Hippocampal formation (tissue), 2 donors: ENCODE data around the gene PRKCE.
A peak's percentile ranks its signal among the peaks of the same experiment; 100 is the strongest.
"Not testable (repeated sequence)": the region's sequence is repeated elsewhere in the genome, so short reads cannot be mapped to it uniquely, and the experiment has no call there.

Experiments used
- DNase-seq, 2 donors: peaks; one replicate each; lab custom pipeline; 2025; lab: John Stamatoyannopoulos, UW

Gene PRKCE

DNA sequence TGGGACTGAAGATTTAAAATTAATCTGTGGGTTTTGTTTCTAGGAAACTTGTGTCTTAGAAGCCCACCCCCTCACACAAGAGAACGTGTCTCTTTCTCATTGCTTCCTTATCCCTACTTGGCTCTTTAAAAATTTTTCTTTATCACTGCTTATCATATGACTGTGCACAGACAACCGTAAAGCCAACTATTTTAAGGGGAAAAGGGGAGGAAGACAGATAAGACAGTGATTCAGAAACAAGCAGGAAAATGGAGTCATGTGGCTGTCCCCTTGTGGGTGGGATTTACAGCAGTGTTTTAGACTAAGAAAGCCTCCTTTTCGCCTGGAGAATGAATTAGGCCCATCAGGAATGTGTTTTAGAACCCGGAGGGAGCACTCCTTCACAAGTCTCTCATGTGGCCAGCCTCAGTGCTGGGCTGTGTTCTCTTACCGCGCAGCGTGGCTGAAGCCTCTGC lies 17.6 kb downstream of the PRKCE start:
- no peak for DNase-seq

DNA sequence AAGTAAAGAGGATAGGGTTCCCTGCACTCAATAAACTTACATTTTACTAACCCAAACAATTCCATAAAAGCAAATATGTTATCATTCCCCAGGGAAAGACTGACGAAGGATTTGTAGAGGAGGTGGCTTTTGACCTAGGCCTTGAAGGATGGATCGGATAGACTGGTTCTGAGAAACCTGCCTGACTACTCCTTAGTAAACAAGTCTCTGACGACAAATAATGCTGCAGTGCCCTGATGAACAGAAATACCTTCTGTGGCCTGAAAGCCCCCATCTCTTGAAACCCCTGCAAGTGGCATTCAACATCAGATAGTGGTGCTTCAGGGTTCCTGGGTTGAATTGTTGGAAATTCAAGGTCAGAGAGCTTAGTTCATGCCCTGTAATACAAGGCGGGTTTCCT lies 19.2 kb downstream of the PRKCE start:
- no peak for DNase-seq

DNA sequence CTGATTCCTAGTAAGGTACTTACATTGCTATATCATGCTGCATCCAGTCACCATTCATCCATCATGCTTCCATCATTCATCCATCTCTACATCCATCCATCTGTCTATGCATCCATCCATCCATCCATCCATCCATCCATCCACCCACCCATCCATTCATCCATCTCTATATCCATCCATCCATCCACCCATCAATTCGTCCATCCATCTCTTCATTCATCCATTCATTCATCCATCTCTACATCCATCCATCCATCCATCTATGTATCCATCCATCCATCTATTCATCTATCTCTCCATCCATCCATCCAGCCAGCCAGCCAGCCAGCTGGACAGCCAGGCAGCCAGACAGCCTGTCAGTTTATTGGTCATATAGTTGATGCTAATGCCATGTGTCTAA lies 20.7 kb downstream of the PRKCE start:
- DNase-seq: no peak

DNA sequence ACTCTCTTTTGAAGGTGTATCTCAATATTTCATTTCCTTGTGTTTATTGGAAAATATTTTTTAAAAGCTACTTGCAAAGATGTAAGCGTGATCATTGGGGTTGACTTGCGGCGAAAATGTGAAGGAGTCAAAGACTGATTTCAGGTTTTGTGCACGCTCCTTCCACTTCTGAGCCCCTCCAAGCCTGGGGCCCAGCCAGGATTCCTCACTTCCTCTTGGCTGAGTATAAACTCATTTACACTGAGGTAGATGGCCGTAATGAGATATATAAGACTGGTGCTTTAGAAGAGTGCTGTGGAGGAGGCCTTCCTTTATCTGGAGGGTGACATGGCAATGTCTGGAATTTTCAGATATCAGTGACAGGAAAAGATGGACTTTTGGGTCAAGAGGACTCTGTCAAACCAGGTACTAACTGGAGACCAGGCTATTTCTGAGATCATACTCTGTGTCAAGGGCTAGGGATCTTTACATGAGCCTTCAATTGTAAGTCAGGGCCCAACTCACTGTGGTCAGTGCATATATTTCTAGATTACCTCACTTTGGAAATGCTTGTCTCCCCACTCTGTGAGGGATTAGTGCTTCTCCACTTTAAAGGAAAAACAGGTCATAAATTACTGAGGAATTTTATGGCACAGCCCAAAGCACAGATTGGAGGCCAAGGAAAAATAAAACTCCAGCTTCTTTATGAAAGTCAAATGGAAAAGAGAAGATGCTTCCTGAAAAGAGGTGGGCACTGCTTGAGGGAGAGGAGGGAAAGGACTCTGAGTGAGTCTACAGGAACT lies 22.8 kb downstream of the PRKCE start:
- no peak for DNase-seq

DNA sequence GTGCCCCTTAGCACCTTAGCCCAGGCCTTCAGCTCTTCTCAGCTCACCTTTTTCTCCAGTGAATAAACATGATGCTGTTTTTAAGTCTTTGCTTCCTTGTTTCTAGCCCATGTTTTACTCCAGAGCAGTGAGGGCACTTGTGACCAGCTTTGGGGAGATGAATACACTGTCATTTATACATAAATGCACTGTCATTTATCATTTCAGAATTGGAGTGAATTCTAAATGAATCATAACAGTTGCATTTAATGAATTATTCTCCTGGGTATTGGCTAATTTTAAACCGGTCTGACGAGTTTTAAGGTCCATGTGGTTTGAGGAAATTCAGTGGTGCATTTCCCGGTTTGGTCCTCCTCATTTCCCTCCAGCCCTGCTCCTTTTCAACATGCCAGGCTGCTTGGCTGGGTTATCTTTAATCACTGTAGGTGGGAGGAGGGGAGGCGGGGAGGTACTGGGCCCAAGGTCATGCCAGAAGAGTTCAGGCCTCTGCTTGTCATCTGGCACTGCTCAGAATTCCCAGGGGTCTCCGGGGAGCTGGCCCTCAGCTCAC lies 23.9 kb downstream of the PRKCE start:
- DNase-seq: no peak

DNA sequence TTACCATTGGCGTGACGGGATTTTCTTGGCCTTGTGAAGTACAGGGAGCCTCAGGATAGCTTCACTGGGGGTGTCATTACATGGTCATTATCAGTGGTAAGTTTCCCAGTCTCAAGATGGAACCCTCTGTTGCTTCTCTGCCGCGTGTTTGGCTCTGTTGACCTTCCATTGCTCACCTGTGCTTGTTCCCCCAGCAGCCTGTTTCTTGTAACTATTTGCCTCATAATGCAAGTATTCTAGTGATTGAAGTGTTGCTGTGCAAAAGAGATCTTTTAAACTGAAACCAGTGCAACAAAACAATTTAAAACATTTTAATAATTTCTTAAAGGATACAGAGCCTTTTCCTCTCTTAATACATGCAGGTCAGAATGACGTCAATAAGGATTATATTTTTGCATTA lies 24.6 kb downstream of the PRKCE start:
- no peak for DNase-seq

DNA sequence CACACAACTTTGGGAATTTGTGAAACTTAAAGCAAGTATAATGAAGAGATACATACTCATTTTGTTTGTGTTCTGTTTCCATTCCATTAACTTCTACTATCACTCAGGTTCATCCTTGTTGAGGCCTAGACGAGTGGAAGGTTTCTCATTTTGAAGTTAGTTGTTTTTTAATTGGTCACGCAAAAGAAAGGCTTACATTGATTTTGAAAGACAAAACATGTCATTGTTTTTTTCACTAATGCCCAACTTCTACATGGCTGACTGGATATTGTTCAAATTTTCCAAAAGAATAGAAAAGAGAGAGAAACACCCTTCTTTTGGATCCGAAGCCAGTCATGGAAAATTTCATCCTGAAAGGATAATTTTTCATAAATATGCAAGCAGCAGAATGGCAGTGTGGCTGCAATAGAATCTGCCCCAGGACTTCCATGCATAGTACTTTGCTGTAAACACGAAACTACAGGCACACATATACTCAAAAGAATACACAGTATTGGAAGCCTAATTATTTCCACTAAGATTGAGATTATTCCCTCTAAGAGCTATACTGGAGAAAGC lies 27.4 kb downstream of the PRKCE start:
- DNase-seq: no peak

DNA sequence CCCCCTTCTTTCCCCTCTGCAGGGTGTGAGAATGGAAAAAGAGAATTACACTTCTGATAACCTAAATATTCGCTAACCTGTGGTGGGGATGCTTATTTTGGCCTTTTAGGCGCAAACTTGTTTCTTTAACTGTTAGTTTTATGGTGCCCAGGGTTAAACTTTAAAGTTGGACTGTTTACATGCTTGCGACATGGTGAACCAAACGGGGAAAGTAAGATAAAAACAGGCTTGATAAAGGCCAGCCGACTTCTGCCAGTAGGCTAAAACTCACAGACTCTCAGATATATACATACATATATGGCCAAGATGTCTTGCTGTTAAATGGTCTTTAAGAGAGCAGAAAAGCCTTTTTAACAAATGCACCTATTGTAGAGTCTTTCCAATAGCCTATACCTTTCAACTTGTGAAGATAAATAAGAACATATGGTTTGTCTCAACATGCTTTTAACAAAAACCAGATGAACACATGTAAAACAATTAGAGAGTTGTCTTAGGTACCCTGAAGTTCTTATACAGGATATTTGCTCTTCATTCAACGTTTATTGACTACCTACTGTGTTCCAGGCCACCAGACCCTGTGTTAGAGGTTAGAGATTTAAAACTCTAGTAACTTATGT lies 29.0 kb downstream of the PRKCE start:
- DNase-seq: no peak

DNA sequence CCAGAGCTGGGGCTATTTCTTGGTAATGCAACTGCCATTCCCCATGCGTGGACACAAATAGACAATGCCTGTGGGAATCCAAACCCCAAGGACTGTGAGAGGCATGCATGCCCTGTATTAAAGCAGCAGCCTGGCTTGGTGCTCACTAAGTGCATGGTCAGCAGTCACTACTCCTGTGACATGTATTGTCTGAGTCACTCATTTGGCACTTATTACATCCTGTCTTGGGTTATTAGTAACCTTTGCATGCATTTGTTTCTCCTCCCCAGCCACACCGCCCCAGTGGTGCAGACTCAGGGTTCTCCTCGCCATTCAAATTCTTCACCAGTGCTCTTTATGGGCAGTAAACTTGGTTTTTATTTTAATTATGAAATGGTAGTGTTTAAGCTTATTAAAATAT lies 30.2 kb downstream of the PRKCE start:
- DNase-seq: no peak

DNA sequence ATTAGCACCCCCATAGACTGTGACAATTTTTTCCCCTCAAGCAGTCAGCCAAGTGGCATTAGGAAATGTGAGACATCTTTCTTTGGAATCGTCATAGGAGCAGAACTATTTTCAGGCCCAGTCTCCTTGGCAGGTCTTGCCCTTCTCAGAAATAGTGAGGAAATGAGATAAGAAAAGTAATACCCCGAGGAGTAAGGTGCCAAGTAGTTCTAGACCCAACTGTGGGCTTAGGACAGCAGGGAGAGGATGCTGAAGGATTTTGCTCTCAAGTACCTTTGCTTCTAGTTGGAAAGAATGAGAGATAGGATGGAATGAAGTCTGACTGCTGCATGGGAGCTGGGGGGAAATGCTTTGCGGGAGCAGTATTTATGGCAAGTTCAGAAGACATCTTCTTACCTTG lies 31.8 kb downstream of the PRKCE start:
- DNase-seq: no peak

DNA sequence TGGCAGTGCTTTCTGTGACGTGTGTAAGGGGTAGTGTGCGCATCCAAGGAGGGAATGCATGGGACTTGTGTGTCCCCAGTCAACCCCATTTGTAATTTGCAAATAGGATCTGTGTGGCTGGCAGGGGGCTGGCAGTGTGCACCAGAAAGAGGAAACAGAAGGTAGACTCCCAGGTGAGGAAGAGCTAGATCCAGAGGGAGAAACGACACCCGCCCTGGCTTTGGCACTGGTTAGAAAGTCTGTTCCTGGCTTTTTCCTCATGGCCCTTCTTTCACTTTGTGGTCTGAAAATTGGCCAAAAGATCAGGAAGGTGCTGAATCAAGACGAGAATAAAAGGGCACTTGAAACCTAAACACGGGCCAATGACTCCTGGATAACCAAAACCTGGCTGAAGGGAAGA lies 33.3 kb downstream of the PRKCE start:
- DNase-seq: no peak

DNA sequence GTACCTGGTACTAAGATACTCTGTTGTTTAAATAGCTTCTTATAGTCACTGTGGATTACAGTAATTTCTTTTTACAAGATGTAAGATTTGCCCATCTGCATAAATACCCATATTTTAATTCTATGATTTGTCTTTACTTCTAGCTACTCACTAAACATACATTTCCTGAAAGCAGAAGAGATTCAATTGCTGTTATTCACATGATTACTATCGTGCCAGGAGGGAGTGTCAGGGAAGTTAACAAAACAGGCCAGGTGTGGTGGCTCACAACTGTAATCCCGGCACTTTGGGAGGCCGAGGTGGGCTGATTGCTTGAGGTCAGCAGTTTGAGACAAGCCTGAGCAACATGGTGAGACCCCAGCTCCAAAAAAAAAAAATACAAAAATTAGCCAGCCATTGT lies 33.8 kb downstream of the PRKCE start:
- DNase-seq: no peak

DNA sequence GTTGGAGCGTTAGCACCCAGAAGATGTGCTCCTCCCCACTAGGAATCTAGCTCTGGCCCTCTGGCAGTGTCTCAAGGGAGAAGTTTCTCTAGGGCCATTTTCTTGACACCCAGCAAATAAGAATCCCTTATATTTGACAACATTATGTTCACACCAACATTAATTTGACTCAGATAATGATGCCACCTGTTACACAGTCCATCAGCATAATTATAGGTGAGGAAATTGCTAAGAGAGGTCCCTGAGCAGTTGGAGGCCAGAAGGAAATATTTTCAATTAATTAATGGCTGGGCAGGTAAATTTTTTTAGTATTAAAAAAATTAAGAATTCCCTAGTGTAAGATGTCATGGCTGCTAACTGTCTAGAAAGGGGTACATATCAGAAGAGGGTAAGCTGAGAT lies 36.5 kb downstream of the PRKCE start:
- no peak for DNase-seq

DNA sequence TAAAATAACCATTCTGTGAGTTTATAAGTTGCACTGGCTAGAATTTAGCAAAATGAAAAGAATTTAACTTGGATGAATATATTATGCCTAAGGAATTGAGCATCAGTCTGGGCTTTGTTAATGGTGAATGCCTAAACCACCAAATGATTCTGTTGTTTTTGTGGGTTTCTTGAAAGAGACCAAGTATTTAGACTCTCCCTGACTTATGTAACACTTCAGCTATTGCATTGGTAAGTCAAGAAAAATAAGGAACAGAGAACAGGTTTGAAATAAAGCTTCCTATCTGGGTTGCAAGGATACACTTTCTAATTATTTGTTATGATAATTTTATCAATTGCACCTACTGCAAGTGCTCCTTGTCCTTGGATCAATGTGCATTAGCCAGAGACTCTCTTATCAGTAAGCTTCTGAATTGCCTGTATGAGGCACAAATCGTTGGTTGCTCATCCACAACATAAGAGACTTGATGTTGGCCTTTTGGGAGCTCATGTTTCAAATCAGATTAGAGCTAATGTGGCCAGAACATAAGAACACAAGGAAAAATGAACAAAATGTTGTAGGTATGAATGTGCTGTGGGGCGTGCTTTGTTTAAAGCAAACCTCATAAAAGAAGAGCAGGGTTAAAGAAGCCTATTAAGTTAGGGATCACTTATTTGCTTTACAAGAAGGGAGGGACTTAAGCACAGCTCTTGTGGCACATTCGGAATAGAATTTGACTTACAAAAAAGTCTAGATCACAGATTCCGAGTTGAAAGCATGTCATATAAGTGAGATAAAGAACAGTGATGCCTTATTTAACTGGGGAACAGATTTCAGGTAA lies 37.2 kb downstream of the PRKCE start:
- peak in 1 of 2 donors; percentile 32 for DNase-seq

DNA sequence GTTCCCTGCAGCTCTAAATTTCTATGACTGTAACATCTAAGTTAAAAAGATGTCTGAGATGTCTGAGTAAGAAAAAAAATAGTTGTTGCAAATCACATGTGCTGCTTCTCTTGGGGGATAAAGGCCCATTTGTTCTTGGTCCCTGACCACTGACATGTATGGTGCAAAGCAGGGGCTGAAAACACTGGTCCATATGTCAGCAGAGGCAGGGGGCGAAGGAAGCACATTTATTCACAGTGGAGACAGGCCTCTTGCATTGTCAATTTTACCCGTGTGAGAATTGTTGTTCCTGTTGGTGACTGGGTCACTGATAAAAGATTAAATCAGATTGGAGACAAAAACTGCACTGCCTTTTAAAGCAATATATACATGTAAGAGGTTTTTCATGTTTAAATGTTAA lies 38.8 kb downstream of the PRKCE start:
- DNase-seq: no peak

DNA sequence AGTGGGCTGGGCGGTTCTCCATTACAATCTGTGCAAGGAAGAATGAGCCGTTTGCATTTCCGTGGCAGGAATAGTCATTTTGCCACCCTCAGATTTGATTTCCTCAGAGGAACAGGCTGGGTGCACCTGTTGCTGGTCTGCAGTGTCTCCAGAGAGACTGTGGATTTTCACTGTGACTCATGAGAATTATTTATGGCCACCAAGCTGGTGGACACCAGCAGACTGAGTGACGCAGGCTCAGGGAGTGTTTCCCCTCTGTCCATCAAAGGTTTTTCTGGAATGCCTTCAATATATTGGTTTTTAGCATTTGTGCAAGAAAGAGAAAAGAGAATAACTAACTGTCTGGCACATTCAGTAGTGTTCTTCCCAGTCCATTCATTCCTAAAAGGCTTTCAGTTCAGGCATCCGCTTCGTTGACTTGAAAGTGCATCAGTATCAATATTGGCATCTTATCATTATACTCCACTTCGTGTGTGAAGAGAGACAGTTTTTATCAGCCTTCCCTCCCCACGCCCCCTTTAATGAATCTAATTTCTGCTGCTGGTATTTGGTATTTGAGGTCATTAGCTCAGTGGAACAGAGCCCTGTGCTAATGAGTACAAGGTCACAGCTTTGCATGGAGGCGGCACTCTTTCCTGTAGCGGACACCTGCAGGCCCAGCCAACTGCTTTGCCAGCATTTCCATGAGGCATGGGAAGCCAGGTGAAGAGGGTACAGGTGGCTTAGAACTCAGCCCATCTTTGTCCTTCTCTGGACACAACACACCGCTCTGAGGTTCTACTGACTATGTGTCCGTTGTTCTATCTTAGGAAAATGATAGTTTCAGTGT lies 39.9 kb downstream of the PRKCE start:
- DNase-seq: no peak

DNA sequence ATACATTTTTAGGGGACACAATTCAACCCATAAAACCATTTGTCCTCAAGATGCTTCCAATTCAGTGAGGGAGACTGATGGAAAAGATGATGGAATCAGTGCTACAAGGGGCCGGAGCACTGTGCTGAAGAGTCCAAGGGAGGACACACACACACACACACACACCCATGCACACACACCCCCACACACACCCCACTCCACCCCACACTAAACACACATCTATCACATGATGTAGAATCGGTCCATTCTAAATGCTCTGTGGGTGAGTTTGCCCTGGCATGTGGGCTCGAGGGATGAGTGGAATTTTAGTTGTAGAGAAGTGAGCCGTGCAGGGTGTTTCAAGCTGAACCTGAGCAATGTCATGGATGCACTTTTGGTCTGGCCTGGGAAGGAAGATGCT lies 41.1 kb downstream of the PRKCE start:
- DNase-seq: no peak

DNA sequence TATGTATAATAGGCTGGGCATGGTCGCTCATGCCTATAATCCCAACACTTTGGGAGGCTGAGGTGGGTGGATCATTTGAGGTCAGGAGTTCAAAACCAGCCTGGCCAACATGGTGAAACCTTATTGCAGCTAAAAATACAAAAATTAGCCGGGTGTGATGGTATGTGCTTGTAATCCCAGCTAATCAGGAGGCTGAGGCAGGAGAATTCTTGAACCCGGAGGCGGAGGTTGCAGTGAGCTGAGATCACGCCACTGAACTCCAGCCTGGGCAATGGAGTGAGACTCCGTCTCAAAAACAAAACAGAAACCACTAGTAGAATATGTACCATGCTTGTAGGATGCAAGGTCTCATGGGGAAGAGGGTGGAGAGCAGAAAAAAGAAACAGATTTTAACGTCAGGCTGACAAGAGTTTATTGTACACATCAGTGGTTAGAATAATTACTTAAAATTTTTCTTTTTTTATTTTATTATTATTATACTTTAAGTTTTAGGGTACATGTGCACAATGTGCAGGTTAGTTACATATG lies 44.1 kb downstream of the PRKCE start:
- not testable (repeated sequence) for DNase-seq

DNA sequence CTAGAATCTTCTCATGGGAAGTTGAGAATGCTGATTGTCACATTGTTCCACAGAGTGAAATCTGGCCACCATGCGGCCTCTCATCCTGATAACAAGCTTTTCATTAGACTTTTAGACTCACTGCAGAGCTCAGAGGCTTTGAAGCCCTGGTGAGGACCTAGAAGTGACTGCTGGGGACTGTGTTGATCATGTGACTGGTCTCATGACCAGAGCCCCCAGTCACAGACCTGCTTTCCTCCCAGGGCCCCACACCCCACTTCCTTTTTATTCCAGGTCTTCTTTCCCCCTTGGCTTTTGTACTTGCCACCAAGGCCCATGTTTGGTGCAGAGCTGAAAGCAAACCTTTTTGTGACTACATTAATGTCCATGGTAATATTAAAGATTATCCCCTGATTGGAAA lies 45.2 kb downstream of the PRKCE start:
- no peak for DNase-seq

DNA sequence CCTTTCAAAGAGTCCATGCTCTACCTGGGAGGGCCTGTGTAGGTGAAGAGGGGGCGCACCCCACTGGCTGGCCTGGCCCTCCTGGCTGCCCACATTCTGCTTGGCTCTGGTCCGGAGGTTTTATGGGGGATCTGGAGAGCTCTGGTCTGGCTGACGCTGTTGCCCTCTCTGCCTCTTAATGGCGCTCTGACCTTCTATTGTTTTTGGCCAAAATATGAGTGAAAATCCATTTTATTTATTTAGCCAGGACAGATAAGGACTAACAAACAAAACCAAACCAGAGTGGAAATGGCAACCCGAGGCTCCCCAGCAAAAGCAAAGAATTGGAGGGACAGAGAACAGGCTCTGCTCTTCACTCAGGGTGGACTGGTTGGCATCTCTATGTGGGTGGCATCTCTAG lies 45.7 kb downstream of the PRKCE start:
- DNase-seq: no peak

DNA sequence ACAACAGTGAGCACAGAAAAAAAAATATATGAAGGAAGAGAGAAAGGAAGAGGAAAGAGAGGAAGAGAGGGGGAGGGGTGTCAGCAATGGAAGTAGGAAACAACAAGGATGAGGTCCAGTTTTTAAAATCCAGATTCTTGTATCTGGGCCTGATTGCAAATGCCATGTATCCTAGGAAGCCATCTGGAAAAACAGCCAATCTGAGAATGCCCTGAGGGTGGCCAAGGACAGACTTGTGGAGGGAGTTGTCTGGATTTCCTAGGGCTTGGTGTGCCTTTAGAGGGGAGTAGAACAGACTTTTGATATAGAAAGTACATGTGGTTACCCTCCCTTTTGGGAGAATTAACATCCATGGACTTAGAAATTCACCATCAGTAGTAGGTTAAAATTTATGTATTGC lies 47.1 kb downstream of the PRKCE start:
- DNase-seq: no peak
